NCI-H748 (cell line): ENCODE results near the gene CBL.

Experiments
- DNase-seq: peaks from one replicate; lab custom pipeline; 2025; ENCODE audit not compliant: unreplicated experiment; lab: John Stamatoyannopoulos, UW

The CBL gene

DNA sequence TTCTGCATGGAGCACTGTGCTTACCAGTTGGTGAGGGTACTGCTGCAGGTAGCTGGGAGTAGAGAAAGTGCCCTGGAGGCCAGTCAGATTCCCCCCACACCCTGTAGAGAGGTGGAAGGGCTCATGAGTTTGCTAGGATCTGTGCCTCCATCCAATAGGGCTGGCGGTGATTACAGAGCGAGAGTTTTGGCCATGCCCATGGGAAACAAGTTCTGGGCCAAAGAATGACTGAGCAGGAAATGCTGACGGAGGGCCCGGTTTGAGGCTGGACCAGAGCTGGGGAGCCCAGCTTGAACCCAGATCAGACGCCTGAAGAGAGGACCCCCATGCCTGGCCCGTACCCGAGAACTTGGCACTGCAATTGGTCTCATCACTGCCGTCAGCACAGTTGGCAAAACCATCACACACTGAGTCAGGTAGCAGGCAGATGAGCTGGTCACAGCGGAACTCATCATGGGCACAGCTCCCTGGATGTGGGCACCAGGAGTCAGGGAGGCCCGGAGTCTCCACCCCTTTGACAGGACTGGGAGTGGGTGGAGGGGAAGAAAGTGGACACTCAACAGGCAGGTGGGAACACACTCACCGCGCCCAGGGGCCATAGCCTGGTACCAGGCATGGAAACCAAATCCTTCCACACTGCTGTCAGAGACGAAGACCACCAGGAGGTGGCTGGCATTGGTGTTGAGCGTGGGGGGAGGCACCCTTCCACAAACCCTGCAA lies 138.3 kb downstream of the CBL start:
- no peak for DNase-seq

DNA sequence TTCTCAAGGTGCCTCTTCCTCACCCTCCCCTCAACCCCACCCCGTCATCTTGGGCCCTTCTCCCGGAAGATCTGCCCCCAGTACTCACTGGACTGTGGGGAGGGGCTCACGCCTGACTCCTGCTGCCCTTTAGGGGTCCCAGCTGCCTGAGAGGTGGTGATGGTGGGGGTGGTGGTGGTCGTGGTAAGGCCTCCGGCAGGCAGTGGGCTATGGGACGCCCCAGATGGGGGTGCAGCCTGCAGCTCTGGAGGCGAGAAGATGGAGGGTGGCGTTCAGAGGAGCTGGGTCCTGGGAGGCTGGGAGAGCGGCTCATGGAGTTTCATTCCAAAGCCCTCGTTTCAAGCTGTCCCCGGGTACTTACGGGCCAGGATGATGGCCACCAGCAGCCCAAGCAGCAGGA lies 139.5 kb downstream of the CBL start:
- no peak for DNase-seq

DNA sequence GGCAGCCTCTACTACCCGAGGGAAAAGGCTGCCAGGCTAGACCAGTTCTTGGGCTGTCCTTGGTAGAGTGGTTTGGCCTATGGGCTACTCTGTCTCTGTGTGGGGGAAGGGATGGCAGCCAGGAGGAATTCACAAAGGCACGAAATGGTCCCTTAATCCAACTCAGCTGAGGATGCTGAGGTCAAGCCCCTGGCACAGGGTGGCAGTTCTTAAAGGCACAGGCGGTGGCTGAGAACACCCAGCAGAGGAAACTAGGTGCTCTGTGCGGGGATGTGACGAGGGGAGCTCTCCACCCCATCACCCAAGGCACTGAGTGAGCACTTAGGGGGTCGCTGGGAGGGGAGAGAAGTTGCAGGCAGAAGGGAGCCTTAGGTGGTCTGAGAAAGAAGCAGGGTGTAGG lies 140.5 kb downstream of the CBL start, which contains the start of gene MFRP:
MFRP (minus strand) TSS at position 101 of the 400 bp plus-strand sequence. CDS start 192 bp downstream, outside the sequence.
- DNase-seq = no peak

DNA sequence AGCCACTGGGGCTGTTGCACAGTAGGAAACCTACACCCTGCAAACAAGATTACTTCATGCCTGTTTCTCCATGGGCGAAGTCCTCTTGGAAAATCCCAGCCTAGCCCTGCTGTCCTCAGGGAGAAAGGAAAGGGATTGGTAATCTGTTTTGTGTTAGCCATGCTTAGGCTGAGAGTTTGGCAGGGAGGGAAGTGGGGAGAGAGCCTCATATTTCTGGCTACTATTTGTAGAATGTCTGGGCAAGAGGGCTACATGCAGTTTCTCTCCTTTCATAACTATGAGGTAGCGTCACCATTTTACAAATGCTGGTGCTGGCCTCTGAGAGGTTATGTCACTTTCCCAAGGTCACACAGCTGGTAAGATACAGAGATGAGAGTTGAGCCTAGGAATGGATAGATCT lies 141.1 kb downstream of the CBL start:
- no peak for DNase-seq

DNA sequence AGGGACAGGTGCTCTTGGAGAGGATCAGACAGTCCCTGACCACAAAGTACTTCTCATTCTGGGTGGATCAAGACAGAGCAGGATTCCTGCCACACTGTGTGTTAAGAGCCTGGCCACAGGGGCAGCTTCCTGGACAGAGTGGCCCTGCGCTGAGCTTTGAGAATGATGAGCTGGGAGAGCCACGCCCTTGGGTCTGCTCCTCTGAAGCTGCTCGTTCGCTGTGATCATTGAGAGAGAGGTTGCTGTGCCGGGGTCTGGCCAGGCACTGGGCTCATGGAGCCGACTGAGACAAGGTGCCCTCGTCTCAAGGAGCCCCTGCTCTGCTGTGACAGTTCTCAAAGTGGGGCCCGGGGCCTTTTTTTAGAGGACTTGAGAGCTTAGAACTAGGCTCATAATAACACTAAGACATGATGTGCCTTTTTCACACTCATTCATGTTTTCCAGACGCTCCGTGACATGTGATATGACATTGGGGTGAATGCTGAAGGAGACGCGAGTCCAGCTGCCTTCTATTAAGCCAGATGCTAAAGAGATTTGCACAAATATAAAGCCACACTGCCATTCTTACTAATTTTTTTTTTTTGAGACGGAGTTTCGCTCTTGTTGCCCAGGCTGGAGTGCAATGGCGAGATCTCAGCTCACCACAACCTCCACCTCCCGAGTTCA lies 141.9 kb downstream of the CBL start:
- DNase-seq = peak; percentile 12

DNA sequence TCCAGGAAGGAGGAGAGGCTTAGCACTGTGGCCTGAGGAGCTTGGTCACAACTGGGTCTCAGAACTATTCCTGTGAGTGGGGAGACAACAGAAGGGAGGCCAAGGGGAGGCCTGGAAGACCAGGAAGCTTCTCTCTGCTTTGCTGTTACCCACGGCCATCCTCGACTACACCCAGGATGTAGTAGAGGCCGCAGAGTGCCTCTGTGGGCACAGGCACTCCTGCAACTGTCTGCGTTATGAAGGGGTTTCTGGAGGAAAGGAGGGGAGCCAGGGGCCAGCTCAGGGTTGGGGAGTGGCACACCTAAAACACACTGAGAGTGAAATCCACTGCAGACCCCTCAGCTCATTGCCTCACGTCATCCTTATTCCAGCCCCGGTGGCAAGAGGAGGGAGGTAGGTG lies 144.2 kb downstream of the CBL start:
- no peak for DNase-seq

DNA sequence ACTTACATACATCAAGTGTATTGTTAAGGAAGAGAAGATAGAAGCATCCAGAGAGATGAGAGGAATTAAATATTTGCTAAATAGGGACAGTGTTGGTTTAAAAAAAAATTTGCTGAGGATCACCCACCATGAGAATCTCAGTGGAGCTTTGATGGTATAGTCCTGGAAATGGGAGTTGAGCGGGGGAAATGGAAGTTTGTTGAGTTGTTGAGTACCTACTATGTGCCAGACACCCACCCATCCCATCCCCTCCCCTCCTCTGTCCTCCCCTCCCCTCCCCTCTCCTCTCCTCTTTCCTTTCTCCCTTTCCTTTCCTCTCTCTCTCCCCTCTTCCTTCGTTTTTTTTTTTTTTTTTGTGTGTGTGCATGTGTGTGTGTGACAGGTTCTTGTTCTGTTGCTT lies 145.1 kb downstream of the CBL start:
- DNase-seq = no peak

DNA sequence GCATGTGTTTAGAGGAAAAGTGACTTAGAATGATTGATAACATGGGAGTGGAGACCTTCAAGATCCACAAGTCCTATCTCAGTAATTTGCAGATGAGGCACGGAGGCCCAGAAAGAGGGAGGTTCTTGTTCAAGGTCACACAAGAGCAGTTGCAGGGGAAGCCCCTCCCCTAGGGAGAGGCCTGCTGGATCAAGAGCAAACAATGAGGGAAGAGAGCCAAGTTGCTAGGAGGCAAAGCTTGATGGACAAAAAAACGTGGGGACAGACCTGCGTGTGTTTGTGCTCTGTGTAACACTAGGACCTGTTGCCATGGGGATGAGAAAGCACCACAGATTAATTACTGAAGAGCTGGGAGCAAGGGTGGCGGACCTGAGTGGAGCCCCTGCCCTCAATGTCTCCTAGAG lies 146.7 kb downstream of the CBL start:
- peak; percentile 95 for DNase-seq

DNA sequence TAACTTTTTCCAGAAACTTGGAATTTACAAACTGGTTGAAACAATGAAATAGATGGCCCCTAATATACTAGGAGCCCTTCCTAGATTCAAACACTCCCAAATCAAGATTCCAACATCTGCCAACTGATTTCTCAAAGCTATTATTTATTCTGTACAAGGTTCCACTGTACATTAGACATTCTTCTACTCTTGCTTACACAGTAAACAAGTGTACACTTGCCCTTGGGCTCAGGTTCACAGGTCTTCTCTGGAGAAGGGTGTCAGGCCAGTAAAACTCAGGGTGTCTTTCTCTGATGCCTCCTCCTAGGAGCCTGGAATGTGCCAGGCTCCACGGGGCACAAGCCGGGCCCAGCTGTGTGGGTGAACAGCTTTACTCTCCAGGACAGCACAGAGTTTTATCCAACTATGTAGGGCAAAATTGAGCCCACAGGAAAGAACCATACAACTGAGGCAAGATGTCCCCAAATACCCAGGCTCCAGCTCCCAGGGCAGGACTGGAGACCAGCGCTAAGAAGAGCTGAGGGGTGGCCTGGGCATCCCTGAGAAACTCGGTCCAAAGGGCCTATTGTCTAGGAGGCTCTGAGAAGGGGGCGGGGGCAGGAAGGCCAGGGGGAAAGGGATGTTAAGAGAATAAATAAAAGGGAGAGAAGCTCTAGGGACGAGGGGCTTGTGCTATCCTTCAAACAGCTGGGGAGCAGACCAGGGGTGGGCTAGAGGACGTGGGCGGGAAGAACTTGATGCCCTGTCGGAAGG lies 149.1 kb downstream of the CBL start:
- no peak for DNase-seq

DNA sequence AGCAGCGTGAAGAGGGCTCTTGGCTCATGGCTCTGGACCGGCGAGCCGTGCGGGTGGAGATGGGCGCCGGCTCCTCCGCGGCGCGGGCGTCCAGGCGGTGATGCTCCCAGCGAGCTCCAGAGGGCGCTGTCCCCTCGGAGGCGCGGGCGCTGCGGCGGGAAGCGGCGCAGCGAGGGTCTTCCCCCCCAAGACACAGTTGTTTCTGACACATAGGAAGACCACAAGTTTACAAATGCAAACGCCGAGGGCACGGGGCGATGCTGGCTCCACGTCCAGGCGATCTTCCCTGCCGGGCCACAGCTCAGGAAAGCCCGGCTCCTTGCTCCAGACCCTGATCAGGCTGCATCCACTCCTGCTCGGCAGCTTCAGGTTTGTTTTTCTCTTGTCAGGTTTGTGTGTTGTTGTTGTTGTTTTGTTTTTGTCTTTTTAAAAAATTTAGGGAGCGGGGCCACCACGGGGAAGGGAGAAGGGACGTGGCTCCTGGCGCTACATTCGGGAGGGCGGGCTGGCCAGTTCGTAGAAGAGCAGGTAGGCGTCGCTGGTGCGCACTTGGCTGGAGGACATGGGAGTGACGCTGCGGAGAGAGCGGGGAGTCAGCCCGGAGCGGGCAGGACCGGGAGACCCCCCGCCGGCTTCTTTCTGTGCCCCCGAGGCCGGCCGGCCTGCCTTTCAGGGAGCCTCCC lies 150.4 kb downstream of the CBL start:
- peak; percentile 79 for DNase-seq

DNA sequence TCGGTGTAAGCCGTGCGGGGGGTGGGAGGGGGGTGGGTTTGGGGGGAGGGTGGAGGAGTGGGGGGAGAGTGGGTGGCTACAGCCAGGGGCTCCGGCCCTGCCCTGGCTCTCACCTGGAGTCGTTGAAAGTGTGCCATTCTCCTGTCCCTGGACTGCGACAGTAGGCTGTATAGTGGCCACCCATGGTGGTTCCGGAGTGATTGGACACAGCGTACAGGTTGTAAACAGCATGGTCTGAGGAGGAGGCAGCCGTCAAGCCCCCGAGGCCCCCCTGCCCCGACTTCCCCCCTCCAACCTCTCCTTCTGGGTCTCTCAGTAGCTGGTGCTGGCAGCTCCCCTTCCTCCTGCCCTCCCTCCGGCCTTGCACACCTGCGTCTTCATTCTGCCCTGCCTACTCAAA lies 150.9 kb downstream of the CBL start:
- DNase-seq = no peak
